C1 segment of cervical spinal cord (tissue), 14 donors: ENCODE results near the gene ZNF132.
"Not testable (repeated sequence)": the region's sequence is repeated elsewhere in the genome, so short reads cannot be mapped to it uniquely, and the experiment has no call there.

Experiments used
- DNase-seq, 14 donors: peaks; one replicate each; lab custom pipeline; 2025; lab: John Stamatoyannopoulos, UW

Gene ZNF132

DNA sequence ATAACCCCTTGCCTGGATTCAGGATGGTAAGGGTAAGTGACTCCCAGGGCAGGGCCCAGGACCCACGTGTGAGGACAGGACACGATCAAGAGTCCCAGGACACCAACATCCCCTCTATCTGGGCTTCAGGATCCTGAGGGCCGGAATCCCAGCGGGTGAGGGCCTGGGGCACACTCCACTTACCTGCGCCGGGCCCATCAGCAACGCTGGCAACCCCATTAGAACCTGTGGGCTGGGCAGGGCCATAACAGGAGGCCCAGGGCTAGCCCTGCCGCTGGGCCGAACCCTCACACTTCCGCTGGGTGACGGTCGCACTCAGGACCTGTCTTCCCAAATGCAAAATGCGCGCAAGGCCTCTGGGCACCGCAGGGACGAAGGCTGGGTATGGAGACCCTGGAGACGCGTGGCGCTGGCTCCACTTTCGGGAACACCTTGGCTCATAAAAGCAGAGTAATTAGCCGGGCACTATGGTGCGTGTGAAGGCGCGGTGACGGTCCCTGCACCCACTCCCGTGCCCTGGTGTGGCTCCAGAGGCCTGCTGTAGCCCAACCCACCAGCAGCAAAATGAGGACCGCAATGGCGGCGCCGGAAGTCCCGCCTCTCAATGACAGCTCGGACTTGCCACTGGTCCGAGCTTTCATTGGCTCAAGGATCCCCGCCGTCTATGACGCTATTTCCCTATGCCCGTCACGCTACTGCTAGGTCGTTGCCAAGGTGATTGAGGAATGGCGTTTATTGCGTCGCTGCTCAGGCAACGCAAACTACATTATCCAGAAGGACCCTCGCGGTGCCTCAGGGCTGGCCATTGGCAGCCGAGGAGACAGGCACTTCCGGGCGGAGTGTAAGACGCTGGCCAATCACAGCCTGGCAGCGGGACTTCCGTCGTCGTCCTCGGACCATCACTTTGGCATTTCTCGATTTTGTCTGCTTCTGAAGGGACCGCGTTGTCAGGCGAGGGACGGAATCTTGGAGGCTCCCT, at the start of gene ZNF132:
ZNF132 (minus strand) TSS at position 578 of the 979 bp plus-strand sequence; CDS start at position 246, 332 bp downstream.
- peak; percentile 66 to 100 (median 96) for DNase-seq

GRCh38 chr19:58484349-58484748, 44.4 kb upstream of the ZNF132 start:
- not testable (repeated sequence) for DNase-seq

DNA sequence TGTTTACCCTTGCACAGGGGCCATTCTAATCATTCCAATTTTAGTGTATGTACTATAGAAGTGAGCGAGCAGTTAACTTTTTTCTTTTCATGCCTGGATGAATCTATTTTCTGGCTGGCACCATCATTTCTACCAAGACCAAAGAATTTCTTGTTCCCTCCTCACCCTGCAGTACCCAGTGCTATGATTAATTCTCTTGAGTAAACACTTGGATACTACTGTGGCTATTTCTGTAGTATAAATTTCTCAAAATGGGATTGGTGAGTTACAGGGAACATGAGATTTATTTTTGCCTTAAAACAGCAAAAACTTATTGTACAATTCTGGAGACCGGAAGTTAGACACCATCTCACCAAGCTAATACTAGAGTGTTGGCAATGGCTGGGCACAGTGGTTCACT, 43.8 kb upstream of the ZNF132 start:
- no peak for DNase-seq

DNA sequence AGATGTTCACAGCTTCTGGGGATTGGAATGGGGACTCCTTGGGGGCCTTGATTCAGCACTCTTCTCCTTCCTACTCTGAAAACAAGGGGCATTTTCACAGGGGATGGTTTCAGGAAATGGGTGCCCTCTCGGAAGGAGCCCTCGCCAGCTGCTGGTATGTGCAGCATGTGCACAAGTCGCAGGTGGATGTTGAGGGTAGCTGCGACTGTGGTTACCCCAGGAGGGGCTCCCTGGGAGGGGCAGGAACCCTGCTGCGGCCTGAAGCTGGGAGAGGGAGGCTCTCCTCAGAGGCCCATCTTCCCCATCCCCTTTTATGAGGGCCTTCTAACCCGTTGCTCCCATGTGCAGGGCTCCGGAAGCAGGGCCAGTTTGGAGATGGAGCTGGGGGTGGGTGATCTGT, 42.4 kb upstream of the ZNF132 start:
- no peak for DNase-seq

DNA sequence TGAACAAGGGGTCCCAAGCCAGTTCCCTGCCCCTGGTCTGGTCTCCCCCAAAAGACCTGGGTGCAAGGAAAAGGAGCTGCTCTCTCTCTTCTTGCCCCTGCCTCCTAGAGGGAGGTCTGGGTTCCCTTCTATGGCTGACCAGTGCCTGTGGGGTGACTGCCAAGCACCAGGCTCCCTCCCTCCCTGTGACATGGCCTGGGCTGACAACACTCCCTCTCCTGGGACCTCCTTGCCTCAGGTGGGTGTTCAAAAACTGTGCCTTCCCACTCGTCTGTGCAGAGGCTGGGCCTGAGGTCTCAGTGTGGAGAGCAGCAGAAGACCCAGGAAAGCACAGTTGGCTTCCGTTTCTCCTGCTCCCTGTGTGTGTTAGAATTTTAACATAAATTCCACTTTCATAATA, 40.9 kb upstream of the ZNF132 start:
- DNase-seq = no peak

DNA sequence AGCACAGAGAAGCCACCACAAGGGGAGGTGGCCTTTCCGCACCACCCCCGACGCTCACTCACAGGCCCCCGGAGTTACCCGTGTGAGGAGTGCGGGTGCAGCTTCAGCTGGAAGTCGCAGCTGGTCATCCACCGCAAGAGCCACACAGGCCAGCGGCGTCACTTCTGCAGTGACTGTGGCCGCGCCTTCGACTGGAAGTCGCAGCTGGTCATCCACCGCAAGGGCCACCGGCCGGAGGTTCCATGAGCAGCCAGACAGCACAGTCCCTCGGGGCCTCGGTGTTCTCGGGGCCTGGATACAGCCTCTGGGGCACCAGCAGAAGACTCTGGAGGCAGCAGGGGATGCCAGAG, 40.5 kb upstream of the ZNF132 start:
- DNase-seq = no peak

DNA sequence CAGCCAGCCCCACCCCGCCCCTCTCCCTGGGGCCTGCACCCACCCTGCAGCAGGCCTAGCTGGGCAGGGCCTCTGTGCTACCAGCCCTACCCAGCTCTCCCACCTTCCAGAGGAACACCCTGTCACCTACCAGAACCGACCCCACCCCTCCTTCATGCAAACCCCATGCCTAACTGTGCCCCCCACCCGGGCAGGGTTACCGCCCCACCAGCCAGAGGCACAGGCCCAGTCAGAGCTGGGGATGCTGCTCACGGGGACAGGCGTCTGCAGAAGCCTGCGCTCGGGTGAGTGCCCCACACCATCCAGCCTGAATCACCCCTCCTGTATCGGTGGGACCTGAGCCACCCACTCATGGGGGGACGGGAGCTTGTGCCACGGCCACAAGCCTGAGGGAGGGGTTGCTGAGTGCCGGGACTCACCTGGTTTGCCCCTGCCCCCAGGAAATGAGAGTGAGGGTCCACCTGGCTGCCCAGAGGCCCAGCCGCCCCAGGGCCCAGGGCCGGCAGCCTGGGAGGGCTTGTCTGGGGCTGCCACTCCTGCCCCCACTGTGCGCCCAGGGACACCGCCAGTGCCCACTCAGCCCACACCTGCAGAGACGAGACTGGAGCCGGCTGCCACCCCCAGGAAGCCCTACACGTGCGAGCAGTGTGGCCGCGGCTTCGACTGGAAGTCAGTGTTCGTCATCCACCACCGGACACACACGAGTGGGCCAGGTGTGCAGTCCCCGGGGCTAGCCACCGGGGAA, 40.0 kb upstream of the ZNF132 start:
- DNase-seq = no peak

- no peak for DNase-seq
Measured at GRCh38 chr19:58479303-58479702, 39.4 kb upstream of the ZNF132 start.

DNA sequence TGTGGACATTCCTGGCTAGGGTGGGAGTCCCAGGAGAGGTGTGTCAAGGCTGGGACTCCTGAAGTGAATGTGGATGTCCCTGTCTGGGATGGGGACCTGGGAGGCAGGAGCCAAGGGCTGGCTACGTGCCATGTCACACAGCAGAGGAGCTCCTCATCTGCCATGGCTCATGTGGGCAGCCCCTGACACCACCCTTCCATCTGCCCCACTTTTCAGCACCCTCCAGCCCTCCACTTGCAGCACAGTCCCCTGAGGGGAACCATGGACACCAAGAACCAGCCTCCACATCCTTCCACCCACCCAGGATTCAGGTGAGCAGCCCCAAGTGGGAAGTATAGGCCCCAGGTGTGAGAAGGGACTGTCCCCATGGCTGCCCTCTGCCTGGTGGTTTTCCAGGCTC, 37.9 kb upstream of the ZNF132 start:
- no peak for DNase-seq

- peak in 1 of 14 donors; percentile 48 for DNase-seq
Measured at GRCh38 chr19:58477130-58477529, 37.2 kb upstream of the ZNF132 start.

DNA sequence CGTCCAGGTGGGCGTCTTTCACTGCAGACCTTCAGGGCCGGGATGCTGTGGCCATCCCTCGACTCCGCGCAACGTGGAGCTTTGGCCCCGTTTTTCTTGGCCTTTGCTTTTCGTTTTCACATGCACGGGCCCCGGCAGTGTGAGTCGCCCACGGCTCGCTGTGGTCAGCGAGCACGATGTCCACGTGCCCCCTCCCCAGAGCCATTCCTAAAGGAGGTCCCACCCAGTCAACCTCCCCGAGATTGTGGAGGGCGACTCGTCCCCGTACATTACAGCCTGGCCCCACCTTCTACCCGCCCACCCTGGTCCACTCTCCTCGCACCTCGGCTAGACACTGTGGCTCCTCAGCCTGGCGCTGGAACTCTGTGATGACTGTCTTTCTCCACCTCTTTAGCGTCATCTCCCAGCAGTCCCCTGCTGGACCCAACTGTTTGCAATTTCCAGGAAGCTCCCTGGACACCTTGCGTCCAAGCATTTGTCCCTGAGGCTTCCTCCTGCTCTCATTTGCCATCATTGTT, 36.6 kb upstream of the ZNF132 start:
- peak in 3 of 14 donors; percentile 17 to 77 (median 39) for DNase-seq

- DNase-seq = peak; percentile 62 to 97 (median 94)
Measured at GRCh38 chr19:58475714-58476497, 36.0 kb upstream of the ZNF132 start, which contains the start of gene ZNF446. ZNF446 (plus strand) TSS chr19:58476352; CDS start chr19:58477219, 867 bp downstream.

- DNase-seq = peak in 1 of 14 donors; percentile 49
Measured at GRCh38 chr19:58474997-58475713, 35.2 kb upstream of the ZNF132 start.

- no peak for DNase-seq
Measured at GRCh38 chr19:58474291-58474996, 34.5 kb upstream of the ZNF132 start.

DNA sequence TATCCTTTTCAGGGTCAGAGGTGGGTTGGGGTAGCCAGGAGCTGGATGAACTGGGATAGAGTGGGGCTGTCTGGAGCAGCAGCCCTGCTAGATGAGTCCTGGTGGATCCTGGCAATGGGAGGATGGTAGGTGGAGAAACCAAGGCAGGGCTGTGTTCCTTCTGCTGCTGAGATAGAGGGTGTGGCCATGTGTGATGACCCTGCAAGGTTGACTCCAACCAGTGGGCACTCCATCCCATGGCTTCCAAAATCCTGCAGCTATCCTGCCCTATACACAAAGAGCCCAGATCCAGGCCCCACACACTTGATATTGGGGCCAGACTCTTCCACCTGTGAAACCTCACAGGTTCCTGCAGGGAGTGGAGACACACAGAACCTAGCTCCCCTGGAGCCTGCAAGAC, 33.8 kb upstream of the ZNF132 start:
- DNase-seq = no peak

DNA sequence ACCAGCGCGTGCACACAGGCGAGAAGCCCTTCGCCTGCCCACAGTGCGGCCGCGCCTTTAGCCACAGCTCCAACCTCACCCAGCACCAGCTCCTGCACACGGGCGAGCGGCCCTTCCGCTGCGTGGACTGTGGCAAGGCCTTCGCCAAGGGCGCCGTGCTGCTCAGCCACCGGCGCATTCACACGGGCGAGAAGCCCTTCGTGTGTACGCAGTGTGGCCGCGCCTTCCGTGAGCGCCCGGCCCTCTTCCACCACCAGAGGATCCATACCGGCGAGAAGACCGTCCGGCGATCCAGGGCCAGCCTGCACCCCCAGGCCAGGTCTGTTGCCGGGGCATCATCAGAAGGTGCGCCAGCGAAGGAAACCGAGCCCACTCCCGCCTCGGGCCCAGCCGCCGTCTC, 31.8 kb upstream of the ZNF132 start:
- no peak for DNase-seq

- DNase-seq = not testable (repeated sequence)
Measured at GRCh38 chr19:58470837-58471543, 31.0 kb upstream of the ZNF132 start.

DNA sequence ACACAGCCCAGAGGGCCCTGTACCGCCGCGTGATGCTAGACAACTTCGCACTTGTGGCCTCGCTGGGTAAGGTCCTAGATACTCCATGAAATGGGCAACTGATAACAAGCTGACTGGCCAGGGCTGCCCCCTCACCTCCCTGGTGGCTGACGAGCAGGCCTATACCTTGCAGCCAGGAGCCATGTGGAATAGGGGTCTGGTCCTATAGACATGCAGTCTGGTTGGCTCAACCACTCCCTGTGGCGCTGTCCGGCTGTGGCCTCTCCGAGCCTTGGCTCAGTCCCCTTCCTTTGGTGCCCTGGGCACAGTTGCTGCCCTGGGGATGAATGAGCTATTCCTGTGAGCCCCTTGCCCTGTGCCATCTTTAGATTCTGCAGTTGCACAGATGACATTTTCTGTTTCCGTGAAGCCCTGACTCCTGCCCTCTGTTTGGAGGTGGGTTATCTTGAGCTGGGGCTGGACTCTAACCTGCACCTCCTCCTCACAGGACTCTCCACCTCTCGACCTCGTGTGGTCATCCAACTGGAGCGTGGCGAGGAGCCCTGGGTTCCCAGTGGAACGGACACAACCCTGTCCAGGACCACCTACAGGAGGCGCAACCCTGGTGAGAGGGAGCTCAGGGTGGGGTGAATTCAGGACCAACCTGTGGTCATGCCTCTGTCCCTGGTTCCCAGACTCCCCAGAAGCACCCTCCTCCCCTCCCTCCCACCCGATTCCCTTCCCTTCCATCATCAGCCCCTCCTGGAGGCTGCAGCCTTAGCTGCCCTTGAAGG, 29.5 kb upstream of the ZNF132 start:
- DNase-seq = no peak
